Activated CD4-positive, alpha-beta T cell treated with anti-CD3 and anti-CD28 coated beads, Interleukin-2, Interleukin-4, amounts not matched to agents 100 ng/mL and 50 ng/mL, durations not matched to agents 16 hours and 8 hours (primary cell): ENCODE measurements around the gene PTPRN2.
"Not testable (repeated sequence)": the region's sequence is repeated elsewhere in the genome, so short reads cannot be mapped to it uniquely, and the experiment has no call there.

Experiments used
- DNase-seq: peaks from one replicate; pipeline ENCODE4 v3.0.0-alpha.2; 2020; ENCODE audit warnings: low spot score

PTPRN2 gene

DNA sequence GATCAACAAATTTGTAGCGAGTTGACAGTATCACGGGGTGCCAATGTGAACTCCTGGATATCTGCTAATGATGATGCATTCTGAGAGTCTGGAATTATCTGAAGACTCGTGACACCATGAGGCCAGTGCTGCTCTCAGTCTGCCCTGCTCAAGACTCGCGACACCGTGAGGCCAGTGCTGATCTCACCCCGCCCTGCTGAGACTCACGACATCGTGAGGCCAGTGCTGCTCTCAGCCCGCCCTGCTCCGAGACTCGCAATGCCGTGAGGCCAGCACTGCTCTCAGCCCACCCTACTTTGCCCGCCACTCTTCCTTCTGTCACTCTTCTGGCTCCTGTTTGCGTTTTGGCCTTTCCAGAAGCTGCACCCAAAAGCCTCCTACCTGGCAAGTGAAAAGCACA is 411.8 kb downstream of the PTPRN2 start:
- no peak for DNase-seq

DNA sequence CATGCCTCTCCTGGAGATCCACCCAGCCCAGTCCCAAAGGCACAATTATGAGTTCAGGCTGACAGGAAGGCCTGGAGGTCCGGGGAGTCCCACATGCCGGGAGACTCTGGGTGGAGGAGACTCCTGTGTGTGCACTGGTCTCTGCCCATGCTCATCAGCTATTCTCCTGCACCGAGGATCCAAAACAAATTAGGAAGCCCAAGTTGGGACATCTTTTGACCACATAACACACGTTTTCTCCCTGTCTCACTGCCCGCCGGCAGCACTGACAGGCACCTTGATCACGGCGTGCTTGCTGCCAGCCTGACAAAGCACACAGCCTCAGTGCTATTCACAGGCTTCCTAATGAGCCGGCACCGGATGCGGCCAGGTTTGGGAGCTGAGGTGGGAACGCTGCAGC is 412.7 kb downstream of the PTPRN2 start:
- DNase-seq, result no peak

DNA sequence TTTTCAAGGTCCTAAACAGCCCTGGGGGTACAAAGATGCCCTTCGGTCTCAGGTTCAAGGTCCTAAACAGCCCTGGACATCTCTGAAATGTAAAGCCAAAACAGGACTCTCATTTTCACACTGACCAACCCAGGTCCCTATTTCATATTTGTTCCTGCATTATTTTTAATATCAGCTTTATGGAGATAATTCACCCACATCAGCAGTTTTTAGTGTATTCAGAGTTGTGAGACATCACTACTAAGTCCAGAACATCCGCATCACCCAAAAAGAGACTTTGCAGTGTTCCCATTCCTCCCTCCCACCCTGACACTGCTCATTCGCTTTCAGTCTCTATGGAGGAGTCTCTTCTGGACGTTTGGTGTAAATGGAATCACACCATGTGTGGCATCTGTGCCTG is 420.2 kb downstream of the PTPRN2 start:
- DNase-seq, result no peak

DNA sequence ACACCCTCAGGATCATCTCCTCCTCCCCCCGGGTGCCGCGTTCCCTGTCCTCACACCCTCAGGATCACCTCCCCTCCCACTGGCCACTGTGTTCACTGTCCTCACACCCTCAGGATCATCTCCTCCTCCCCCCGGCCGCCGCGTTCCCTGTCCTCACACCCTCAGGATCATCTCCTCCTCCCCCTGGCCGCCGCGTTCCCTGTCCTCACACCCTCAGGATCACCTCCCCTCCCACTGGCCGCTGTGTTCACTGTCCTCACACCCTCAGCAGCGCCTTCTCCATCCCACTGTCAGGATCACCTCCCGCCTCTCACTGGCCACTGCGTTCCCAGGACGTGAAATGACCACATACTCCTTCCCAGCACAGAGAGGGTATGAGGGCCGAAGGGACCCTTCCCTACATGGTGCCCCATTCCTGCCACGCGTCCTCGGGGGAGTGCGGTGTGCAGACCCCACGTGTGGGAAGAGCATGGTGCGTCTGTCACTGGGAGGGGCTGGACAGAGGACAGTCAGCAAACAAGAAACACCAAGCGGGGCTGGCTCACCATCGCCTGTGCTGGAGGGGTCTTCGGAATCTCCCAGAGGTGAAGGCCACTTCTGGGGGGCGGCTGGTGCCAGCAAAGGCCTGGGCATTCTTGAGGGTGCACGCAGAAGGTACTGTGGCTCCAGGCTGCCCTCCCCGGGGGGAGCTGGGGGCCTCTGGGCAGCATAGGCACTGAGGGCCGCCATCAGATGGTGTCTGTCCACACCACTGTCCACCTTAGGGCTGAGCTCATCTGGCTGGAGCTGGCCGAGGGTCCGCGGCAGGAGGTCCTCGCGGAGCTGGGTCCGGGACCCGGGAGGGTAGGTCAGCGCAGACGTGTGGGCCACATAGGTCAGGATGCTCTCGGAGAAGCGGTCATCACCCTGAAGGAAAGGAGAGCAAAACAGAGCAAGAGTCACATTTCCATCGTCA is 421.0 kb downstream of the PTPRN2 start:
- no peak for DNase-seq

DNA sequence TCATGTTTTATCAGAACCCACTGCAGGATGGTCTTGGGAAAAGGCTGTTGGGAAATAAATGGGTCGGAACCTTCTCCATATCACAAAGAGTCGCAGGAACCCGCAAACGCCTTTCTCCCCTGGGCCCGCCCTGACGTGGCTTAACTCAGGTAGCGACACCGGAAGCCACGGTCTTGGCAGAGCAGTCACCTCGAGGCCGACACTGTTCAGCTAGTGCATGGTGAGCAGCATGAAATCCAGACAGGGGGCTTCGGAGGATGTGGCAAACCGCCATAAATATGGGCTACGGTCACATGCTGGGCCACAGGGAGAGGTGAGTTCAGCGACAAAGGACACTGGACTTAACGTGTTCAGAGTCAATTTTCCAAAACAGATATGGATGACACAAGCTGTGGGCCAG is 421.9 kb downstream of the PTPRN2 start:
- no peak for DNase-seq

DNA sequence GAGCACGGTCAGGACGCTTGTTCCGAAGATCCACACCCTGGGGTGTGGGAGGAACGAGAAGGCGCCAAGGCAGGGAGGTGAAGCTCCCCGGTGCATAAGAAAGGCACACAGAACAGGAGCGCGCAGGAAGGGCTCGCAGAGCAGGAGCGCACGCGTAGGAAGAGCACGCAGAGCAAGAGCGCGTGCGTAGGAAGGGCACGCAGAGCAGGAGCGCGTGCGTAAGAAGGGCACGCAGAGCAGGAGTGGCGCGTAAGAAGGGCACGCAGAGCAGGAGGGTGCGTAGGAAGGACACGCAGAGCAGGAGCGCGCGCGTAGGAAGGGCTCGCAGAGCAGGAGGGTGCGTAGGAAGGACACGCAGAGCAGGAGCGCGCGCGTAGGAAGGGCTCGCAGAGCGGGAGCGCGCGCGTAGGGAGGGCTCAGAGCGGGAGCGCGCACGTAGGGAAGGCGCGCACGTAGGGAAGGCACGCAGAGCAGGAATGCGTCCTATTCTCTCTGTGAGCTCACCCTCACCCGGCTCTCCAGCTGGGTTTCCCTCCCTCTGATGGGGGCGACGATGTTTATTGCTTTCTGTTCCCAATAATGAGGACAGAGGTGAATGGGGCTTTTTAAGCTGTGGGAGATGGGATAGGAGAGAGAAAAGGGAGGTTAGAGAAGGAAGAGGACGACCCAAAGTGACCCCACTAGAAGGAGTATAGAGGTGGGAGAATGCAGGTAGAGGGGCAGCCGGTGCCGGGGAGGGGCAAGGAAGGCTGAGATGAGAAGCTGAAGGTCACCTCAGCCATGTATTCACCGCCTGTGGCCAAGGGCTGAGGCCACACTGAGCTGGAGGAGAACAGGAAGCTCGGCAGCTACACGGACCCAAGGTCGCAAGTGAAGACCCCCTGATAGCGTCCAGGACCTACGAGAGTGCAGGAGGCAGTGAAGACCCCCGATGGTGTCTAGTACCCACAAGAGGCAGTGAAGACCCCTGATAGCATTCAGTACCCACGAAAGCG is 423.2 kb downstream of the PTPRN2 start:
- DNase-seq, result no peak

DNA sequence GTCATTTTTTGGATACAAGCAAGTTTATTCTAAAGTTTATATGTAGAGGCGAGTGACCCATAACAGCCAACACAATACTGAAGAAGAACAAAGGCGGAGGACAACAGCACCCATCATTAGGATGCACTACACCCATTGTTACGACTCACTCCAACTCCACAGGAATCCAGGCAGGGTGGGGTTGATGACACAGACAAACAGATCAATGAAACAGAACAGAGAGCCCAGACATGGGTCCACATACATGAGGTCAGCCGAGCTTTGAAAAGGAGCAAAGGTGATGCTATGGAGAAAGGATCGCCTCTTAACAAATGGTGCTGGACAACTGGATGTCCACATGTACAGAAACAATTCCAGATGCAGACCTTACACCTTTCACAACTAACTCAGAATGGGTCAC is 426.4 kb downstream of the PTPRN2 start:
- DNase-seq, result no peak

DNA sequence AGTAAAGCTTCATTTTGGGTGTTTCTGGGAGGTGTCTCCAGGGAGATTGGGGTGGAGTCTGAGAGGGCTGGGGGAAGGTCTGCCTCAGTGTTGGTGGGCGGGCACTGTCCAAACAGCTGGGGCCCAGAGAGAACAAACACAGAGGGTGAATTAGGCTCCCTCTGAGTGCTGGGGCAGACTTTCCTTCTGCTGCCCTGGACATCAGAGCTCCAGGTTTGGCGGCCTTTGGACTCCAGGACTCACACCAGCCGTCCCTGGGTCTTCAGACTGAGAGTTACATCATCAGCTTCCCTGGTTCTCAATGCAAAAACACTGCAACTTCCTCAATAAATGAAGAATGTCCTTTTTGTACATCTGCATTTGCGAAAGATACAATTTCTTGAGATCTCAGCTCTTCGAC is 427.4 kb downstream of the PTPRN2 start:
- DNase-seq, result no peak

DNA sequence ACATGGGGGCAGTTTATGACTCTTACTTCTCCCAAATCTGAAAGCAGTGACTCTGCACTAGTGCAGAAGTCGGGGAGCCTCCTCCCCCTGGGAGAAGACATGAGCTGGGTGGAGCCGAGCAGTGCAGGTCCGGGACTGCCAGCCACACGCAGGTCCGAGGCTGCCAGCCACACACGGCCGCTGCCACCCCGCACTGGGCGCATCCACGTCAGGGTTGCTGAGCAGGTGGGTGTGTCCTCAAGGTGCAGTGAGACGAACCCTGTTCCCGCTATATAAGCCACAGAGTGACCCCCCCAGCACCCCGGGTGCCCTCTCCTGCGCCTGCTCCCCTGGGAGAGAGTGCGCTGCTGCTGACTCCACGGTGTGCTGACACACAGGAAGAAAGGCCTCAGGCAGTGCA is 430.2 kb downstream of the PTPRN2 start:
- no peak for DNase-seq

- DNase-seq, result peak; percentile 16
Measured at GRCh38 chr7:158151273-158151672, 436.4 kb downstream of the PTPRN2 start.

DNA sequence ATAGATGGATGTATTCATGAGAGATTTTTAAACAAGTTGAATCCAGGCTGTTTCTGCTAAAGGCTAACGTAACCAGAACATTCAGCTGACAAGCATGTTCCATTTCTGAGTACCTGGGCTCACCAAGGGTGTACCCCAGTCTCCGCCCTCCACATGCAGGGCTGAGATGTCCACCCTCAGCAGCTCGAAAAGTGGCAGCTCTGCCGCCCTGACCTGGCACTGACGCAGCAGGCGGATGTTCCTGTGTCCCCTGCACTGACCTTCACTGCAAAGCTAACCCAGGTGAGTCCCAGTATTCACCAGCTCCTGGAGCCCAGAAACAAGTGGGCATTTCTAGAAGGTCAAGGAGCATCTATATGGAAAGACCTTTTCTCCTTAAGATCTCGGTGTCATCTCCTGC is 437.4 kb downstream of the PTPRN2 start:
- no peak for DNase-seq

- DNase-seq, result not testable (repeated sequence)
Measured at GRCh38 chr7:158147431-158147830, 440.2 kb downstream of the PTPRN2 start.

GRCh38 chr7:158145370-158145769 is 442.3 kb downstream of the PTPRN2 start:
- no peak for DNase-seq

DNA sequence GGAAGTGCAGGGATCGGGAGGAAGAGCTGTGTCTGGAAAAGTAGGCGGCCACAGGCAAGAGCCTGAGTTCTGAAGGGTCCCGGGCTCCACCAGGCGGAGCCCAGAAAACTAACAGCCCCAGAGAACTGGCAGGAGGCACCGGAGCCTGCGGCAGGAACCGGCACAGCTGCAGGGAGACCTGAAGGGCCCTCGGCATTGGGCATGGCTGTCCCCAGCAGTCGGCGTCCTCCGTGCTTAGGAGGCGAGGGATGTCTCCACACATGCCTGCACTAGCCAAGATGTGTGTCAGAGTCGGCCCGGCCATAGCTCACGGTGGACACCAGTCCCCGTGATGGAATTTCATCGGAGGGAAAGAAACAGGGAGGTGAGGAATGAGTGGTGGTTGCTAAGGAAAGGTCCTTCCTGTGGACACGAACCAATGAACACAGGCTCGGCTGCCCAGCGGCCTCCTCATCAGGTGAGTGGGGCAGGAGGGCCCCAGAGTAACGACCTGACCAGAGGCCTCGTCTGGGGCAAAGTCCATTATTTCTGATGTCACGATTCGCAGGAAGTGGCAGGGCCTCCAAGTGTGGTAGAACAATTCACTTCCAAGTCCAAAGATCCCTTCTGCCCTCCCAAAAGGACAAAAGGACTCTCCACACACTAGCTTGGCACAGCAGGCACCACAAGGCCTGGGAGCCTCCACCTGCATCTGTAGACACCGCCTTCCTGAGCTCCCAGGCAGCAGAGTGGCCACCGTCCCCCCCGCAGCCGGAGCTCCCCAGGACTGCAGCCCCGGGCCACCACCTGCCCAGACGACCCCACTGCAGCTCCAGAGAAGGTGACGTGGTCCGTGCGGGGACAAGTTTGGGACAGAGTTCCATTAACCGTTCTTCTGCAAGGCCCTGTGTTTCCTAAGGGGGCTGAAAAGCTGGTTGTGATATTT is 444.2 kb downstream of the PTPRN2 start:
- no peak for DNase-seq

GRCh38 chr7:158142657-158143056 is 445.0 kb downstream of the PTPRN2 start:
- DNase-seq, result no peak

DNA sequence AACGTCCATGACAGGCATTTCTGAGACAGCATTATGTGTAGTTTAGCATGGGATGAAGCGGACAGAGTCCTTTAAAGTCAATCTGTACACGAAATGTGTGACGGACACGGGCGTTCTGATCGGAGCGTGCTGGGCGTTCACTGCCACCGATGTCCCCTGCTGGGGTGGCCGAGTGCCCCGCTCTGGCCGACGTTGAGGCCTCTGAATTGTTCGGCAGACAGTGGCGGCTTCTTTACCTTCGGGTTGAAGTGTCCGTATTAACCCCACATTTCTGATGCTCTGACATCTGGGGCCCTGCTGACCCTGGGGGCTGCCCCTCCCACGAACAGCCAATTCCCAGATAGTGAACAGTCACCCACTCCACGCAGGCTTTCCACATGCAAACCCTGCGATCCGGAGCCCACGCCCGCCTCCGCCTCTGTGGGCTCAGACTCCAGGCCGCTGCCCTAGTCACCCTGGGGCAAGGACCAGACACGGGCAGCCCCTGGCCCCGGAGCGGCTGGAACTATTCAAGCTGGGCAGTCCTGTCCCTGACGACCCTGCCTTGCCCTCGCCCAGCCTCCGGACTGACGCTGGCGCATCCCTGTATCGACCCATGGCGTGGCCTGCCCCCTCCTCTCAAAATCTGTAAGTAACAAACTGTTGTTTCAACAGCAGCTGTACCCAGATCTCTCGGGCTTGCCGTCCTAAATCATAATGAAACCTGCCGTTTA is 445.7 kb downstream of the PTPRN2 start:
- DNase-seq, result no peak

DNA sequence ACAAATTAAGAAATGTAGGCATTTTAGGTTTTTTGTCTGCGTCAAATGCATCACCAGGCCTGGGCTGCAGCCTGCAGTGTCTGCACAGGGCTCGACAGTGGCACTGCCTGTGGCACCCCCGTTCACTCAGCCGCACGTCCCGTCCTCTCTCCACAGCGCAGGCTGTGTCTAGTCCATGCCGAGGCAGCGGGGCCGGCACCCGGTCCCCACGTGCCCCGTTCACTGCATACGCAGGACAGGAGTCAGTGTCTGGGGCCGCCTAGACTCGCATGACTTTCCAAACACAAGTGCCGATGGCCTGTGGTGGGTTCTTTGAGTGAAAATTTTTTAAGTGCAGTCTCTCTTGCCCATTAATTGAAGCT is 446.4 kb downstream of the PTPRN2 start:
- DNase-seq, result no peak

DNA sequence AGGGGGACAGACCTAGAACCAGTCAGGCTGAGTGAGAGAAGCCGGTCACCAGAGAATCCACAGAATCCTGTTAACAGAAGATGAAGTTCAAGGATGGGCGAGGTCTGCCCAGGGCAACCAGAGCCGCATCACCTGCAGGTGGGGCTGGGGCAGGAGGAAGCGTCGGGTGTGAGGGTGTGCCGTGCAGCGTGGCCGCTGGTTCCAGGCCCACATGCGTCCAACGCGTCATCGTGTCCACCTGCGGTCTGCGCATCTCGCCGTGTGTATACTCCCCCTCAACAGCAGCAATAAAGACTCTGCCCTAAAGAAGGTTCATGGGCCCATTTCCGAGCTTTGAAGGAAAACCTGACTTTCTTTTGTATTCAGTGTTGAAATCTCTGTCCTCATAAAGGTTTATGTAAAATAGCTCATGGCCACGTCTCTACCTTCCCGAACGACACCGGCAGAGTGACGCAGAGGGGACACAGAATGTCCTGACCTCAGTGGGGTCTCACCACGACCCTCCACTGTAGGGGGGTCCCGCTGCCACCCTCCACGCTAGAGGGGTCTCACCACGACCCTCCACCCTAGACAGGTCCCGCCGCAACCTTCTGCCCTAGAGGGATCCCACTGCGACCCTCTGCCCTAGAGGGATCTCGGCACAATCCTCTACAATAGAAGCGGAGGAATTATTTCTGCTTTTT is 446.9 kb downstream of the PTPRN2 start:
- DNase-seq, result no peak

- DNase-seq, result no peak
Measured at GRCh38 chr7:158139499-158139898, 448.1 kb downstream of the PTPRN2 start.

- no peak for DNase-seq
Measured at GRCh38 chr7:158138329-158138597, 449.4 kb downstream of the PTPRN2 start.
